Glutamatergic neuron (in vitro differentiated cells): Measurements from ENCODE around the gene DBNDD2. TPM values are rescaled to one million over a fixed set of nuclear protein-coding genes. Genes with fewer than 3 reads are reported as not detected.

Experiments
- DNase-seq: peaks from one replicate; pipeline ENCODE4 v3.0.0; 2022
- H3K27ac Mint-ChIP-seq: one replicate; pipeline ENCODE4 v1.8.0; 2020; ENCODE audit warnings: mild to moderate bottlenecking, mixed read lengths, inconsistent platforms; ENCODE audit not compliant: unreplicated experiment
- H3K27me3 Mint-ChIP-seq: one replicate; pipeline ENCODE4 v1.8.0; 2020; ENCODE audit warnings: mild to moderate bottlenecking, moderate library complexity, mixed read lengths, inconsistent platforms; ENCODE audit not compliant: unreplicated experiment
- H3K36me3 Mint-ChIP-seq: one replicate; pipeline ENCODE4 v1.8.0; 2020; ENCODE audit warnings: mild to moderate bottlenecking, mixed read lengths, inconsistent platforms; ENCODE audit not compliant: unreplicated experiment
- H3K4me1 Mint-ChIP-seq: one replicate; pipeline ENCODE4 v1.8.0; 2020; ENCODE audit warnings: mild to moderate bottlenecking, low read depth, mixed read lengths, inconsistent platforms; ENCODE audit not compliant: unreplicated experiment
- H3K4me3 Mint-ChIP-seq: one replicate; pipeline ENCODE4 v1.8.0; 2020; ENCODE audit warnings: mild to moderate bottlenecking, mixed read lengths, inconsistent platforms; ENCODE audit not compliant: unreplicated experiment
- H3K9me3 Mint-ChIP-seq: one replicate; pipeline ENCODE4 v1.8.0; 2020; ENCODE audit warnings: mild to moderate bottlenecking, moderate library complexity, mixed read lengths, inconsistent platforms; ENCODE audit not compliant: unreplicated experiment
- CTCF ChIP-seq: fragments of 200-600 bp; sonication (generic); IDR thresholded peaks from one replicate; pipeline ENCODE4 v1.5.0; 2021; ENCODE audit not compliant: partially characterized antibody, unreplicated experiment
- total RNA-seq: library from RNA; stranded (reverse); fragmentation: NEBNext Ultra II Directional; extraction: Animal tissue kit (Norgen Biotek cat#: 25700); gene quantifications from one replicate; pipeline ENCODE4 v1.2.1, GENCODE V29; 2021; ENCODE audit not compliant: unreplicated experiment

Gene DBNDD2
- total RNA-seq, 1 donor from 2014 or later = 4.1 TPM

- peaks cover 4% of the 10 kb centered on the region for H3K4me1 Mint-ChIP-seq
- peaks cover 2% of the 10 kb centered on the region for H3K9me3 Mint-ChIP-seq
- no peaks in the 10 kb centered on the region for H3K36me3 Mint-ChIP-seq
- no peak overlapping the region for H3K27ac Mint-ChIP-seq
- no peak for TF ChIP-seq CTCF
- DNase-seq = no peak
- H3K4me3 Mint-ChIP-seq = no peak overlapping the region
- H3K27me3 Mint-ChIP-seq = peaks cover 1% of the 10 kb centered on the region
Measured at GRCh38 chr20:45448270-45448669, 40.2 kb downstream of the DBNDD2 start.

- Mint-ChIP-seq H3K9me3 (peaks cover 2% of the 10 kb centered on the region), H3K4me3 (peak overlapping the region; percentile 33), H3K27ac (peak overlapping the region; percentile 68), H3K4me1 (peaks cover 4% of the 10 kb centered on the region), H3K27me3 (peaks cover 1% of the 10 kb centered on the region), H3K36me3 (no peaks in the 10 kb centered on the region)
- DNase-seq = no peak
- no peak for TF ChIP-seq CTCF
Measured at GRCh38 chr20:45449528-45449927, 41.4 kb downstream of the DBNDD2 start.

GRCh38 chr20:45450097-45450818 is 42.2 kb downstream of the DBNDD2 start:
- H3K4me3 Mint-ChIP-seq = no peak overlapping the region
- peak overlapping the region; percentile 18 for H3K27ac Mint-ChIP-seq
- H3K36me3 Mint-ChIP-seq = no peaks in the 10 kb centered on the region
- peaks cover 4% of the 10 kb centered on the region for H3K4me1 Mint-ChIP-seq
- H3K27me3 Mint-ChIP-seq = no peaks in the 10 kb centered on the region
- DNase-seq = no peak
- peak; percentile 76 for TF ChIP-seq CTCF
- peaks cover 2% of the 10 kb centered on the region for H3K9me3 Mint-ChIP-seq

- no peak for TF ChIP-seq CTCF
- Mint-ChIP-seq H3K27me3 (no peaks in the 10 kb centered on the region), H3K4me3 (no peak overlapping the region), H3K9me3 (peaks cover 2% of the 10 kb centered on the region), H3K36me3 (no peaks in the 10 kb centered on the region), H3K4me1 (peaks cover 4% of the 10 kb centered on the region), H3K27ac (no peak overlapping the region)
- no peak for DNase-seq
Measured at GRCh38 chr20:45452238-45452637, 44.1 kb downstream of the DBNDD2 start.
